ENCODE measurements around the gene KMT2D. TPM values are rescaled to one million over a fixed set of nuclear protein-coding genes. Genes with fewer than 3 reads are reported as not detected.

The KMT2D gene
- total RNA-seq, 3 donors from 2014 or later (not counting 1 experiment from before 2014, with no cell fraction given): 164 to 186 (median 182) TPM

- ATAC-seq: peak; percentile 65 to 79 (median 67)
- peak in 1 of 2 donors; percentile 82 for DNase-seq
- H3K27ac Mint-ChIP-seq: peak overlapping the region; percentile 81 to 85
- TF ChIP-seq CTCF (IDR thresholded peaks at IDR 0.05): no peak
- H3K4me1 Mint-ChIP-seq: peaks cover 61 to 78% of the 10 kb centered on the region in 2 donors
- H3K4me3 Mint-ChIP-seq: peak overlapping the region; percentile 91
- H3K27me3 ChIP-seq (ENCODE audit: control insufficient read depth, insufficient read depth, low read length): no peaks in the 10 kb centered on the region
- peak overlapping the region; percentile 4 for H3K27ac ChIP-seq (ENCODE audit: low read length)
- H3K9me3 ChIP-seq (ENCODE audit: control insufficient read depth, insufficient read depth, low read length): no peaks in the 10 kb centered on the region
- peaks cover 41% of the 10 kb centered on the region for H3K36me3 ChIP-seq (ENCODE audit: control insufficient read depth, insufficient read depth, low read length)
- H3K36me3 Mint-ChIP-seq: peaks cover 8% of the 10 kb centered on the region
- WGBS (ENCODE audit: insufficient coverage): 42% methylated on average over 5 of the region's 7 CpGs
- no peak overlapping the region for H3K4me3 ChIP-seq (ENCODE audit: low read length)
- no peaks in the 10 kb centered on the region for H3K27me3 Mint-ChIP-seq (ENCODE audit: low read depth in 2 of 2)
- no peaks in the 10 kb centered on the region for H3K9me3 Mint-ChIP-seq
- intact Hi-C loops (cut with micrococcal nuclease): no loop called here
- peaks cover 52% of the 10 kb centered on the region for H3K4me1 ChIP-seq (ENCODE audit: control insufficient read depth, insufficient read depth, low read length)
These were observed 4.4 kb downstream of the KMT2D start for GRCh38 chr12:49055978-49056754.

GRCh38 chr12:49055092-49055491, 5.5 kb downstream of the KMT2D start:
- Mint-ChIP-seq H3K9me3 (no peaks in the 10 kb centered on the region), H3K4me3 (no peak overlapping the region), H3K4me1 (peaks cover 56 to 80% of the 10 kb centered on the region in 2 donors), H3K36me3 (peaks cover 8% of the 10 kb centered on the region), H3K27ac (peak overlapping the region; percentile 81 to 85), H3K27me3 (ENCODE audit: low read depth in 2 of 2) (no peaks in the 10 kb centered on the region)
- H3K4me1 ChIP-seq (ENCODE audit: control insufficient read depth, insufficient read depth, low read length): peaks cover 48% of the 10 kb centered on the region
- DNase-seq (no peak), ATAC-seq (no peak)
- 96% methylated on average over 4 of the region's 4 CpGs for WGBS (ENCODE audit: insufficient coverage)
- H3K4me3 ChIP-seq (ENCODE audit: low read length): no peak overlapping the region
- H3K27me3 ChIP-seq (ENCODE audit: control insufficient read depth, insufficient read depth, low read length): no peaks in the 10 kb centered on the region
- peaks cover 52% of the 10 kb centered on the region for H3K36me3 ChIP-seq (ENCODE audit: control insufficient read depth, insufficient read depth, low read length)
- intact Hi-C loops (cut with micrococcal nuclease): no loop called here
- no peak for TF ChIP-seq CTCF (IDR thresholded peaks at IDR 0.05)
- no peaks in the 10 kb centered on the region for H3K9me3 ChIP-seq (ENCODE audit: control insufficient read depth, insufficient read depth, low read length)
- no peak overlapping the region for H3K27ac ChIP-seq (ENCODE audit: low read length)

DNA sequence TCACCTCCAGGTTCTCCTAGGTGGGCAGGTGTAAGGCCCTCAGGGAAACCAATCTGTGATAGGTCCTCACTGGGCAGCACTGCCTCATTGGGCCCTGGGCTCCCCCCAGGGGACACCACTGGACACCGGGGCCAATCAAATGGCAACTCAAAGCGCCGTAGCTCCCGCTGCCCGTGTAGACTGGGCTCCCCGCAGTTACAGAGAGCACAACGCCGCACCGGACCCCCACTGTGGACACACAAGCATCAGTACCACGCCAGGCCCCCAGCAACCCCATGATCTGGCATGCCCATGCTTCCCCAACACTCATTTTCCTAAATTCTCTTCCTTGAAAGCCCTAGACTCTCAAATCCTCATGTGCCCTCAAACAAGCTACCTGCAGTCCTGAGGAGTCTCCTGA, 6.1 kb downstream of the KMT2D start:
- H3K27me3 Mint-ChIP-seq (ENCODE audit: low read depth in 2 of 2): no peaks in the 10 kb centered on the region
- H3K4me1 Mint-ChIP-seq: peaks cover 56 to 78% of the 10 kb centered on the region in 2 donors
- no peak overlapping the region for H3K4me3 ChIP-seq (ENCODE audit: low read length)
- H3K27ac ChIP-seq (ENCODE audit: low read length): no peak overlapping the region
- WGBS (ENCODE audit: insufficient coverage): 95% methylated on average over 10 of the region's 10 CpGs
- TF ChIP-seq CTCF (IDR thresholded peaks at IDR 0.05): no peak
- no peaks in the 10 kb centered on the region for H3K27me3 ChIP-seq (ENCODE audit: control insufficient read depth, insufficient read depth, low read length)
- H3K9me3 Mint-ChIP-seq: no peaks in the 10 kb centered on the region
- peak overlapping the region; percentile 81 to 85 for H3K27ac Mint-ChIP-seq
- no peaks in the 10 kb centered on the region for H3K9me3 ChIP-seq (ENCODE audit: control insufficient read depth, insufficient read depth, low read length)
- DNase-seq (no peak), ATAC-seq (no peak)
- H3K36me3 ChIP-seq (ENCODE audit: control insufficient read depth, insufficient read depth, low read length): peaks cover 58% of the 10 kb centered on the region
- peaks cover 46% of the 10 kb centered on the region for H3K4me1 ChIP-seq (ENCODE audit: control insufficient read depth, insufficient read depth, low read length)
- H3K4me3 Mint-ChIP-seq: no peak overlapping the region
- H3K36me3 Mint-ChIP-seq: peaks cover 8% of the 10 kb centered on the region
- intact Hi-C loops (cut with micrococcal nuclease): no loop called here

Measured in natural killer cell (primary cell).